ENCODE results near the gene MRPL10. TPM values are rescaled to one million over a fixed set of nuclear protein-coding genes. Genes with fewer than 3 reads are reported as not detected.

Gene MRPL10
- total and polyA plus RNA-seq, 2 experiments from 2014 or later: 70.0 to 87.1 TPM

- H3K4me3 ChIP-seq: no peak overlapping the region
- H3K36me3 ChIP-seq: peaks cover 5% of the 10 kb centered on the region
- peaks cover 8% of the 10 kb centered on the region for H3K4me1 ChIP-seq (ENCODE audit: low read depth)
- H3K9me3 ChIP-seq (ENCODE audit: low read depth): no peaks in the 10 kb centered on the region
- DNase-seq (ENCODE audit: low read depth in 1 of 2, low spot score in 1 of 2): no peak
- no peak overlapping the region for H3K27ac ChIP-seq
- TF ChIP-seq CTCF (IDR thresholded peaks at IDR 0.05; ENCODE audit: low read depth, low read length): no peak
- no peaks in the 10 kb centered on the region for H3K27me3 ChIP-seq
These were observed 11.9 kb downstream of the MRPL10 start for GRCh38 chr17:47819475-47819874.

GRCh38 chr17:47818002-47818695, 13.2 kb downstream of the MRPL10 start:
- TF ChIP-seq CTCF (IDR thresholded peaks at IDR 0.05; ENCODE audit: low read depth, low read length): no peak
- Histone ChIP-seq H3K27ac (no peak overlapping the region), H3K9me3 (ENCODE audit: low read depth) (no peaks in the 10 kb centered on the region), H3K36me3 (peaks cover 5% of the 10 kb centered on the region), H3K27me3 (no peaks in the 10 kb centered on the region), H3K4me1 (ENCODE audit: low read depth) (peaks cover 8% of the 10 kb centered on the region), H3K4me3 (no peak overlapping the region)
- DNase-seq (ENCODE audit: low read depth in 1 of 2, low spot score in 1 of 2): no peak

- Histone ChIP-seq H3K27me3 (no peaks in the 10 kb centered on the region), H3K36me3 (peaks cover 5% of the 10 kb centered on the region), H3K4me1 (ENCODE audit: low read depth) (peaks cover 6% of the 10 kb centered on the region), H3K9me3 (ENCODE audit: low read depth) (no peaks in the 10 kb centered on the region), H3K27ac (no peak overlapping the region), H3K4me3 (no peak overlapping the region)
- TF ChIP-seq CTCF (IDR thresholded peaks at IDR 0.05; ENCODE audit: low read depth, low read length): no peak
- no peak for DNase-seq (ENCODE audit: low read depth in 1 of 2, low spot score in 1 of 2)
These were observed 14.4 kb downstream of the MRPL10 start for GRCh38 chr17:47816947-47817346.

GRCh38 chr17:47816111-47816735, 15.1 kb downstream of the MRPL10 start:
- Histone ChIP-seq H3K4me1 (ENCODE audit: low read depth) (peaks cover 3% of the 10 kb centered on the region), H3K27me3 (no peaks in the 10 kb centered on the region), H3K9me3 (ENCODE audit: low read depth) (no peaks in the 10 kb centered on the region), H3K36me3 (peaks cover 5% of the 10 kb centered on the region), H3K27ac (no peak overlapping the region), H3K4me3 (no peak overlapping the region)
- no peak for TF ChIP-seq CTCF (IDR thresholded peaks at IDR 0.05; ENCODE audit: low read depth, low read length)
- no peak for DNase-seq (ENCODE audit: low read depth in 1 of 2, low spot score in 1 of 2)

- TF ChIP-seq CTCF (IDR thresholded peaks at IDR 0.05; ENCODE audit: low read depth, low read length): no peak
- DNase-seq (ENCODE audit: low read depth in 1 of 2, low spot score in 1 of 2): no peak
- no peaks in the 10 kb centered on the region for H3K4me1 ChIP-seq (ENCODE audit: low read depth)
- H3K27me3 ChIP-seq: no peaks in the 10 kb centered on the region
- H3K36me3 ChIP-seq: peaks cover 5% of the 10 kb centered on the region
- no peaks in the 10 kb centered on the region for H3K9me3 ChIP-seq (ENCODE audit: low read depth)
- H3K4me3 ChIP-seq: no peak overlapping the region
- H3K27ac ChIP-seq: no peak overlapping the region
These were observed 16.0 kb downstream of the MRPL10 start for GRCh38 chr17:47815106-47815918.

Measured in cardiac muscle cell (in vitro differentiated cells and primary cell).